Mucosa of stomach (tissue), 1 donor: Measurements from ENCODE around the gene CCDC78.

Experiments used
- H3K27me3 ChIP-seq: one replicate; pipeline ENCODE4 v1.7.0; 2013; ENCODE audit warnings: mild to moderate bottlenecking, low read length; ENCODE audit not compliant: control insufficient read depth, insufficient read depth
- H3K36me3 ChIP-seq: one replicate; pipeline ENCODE4 v1.7.0; 2013; ENCODE audit warnings: low read length; ENCODE audit not compliant: control insufficient read depth, insufficient read depth
- H3K4me1 ChIP-seq: one replicate; pipeline ENCODE4 v1.7.0; 2013; ENCODE audit warnings: mild to moderate bottlenecking, low read length; ENCODE audit not compliant: control insufficient read depth, insufficient read depth
- H3K4me3 ChIP-seq: one replicate; pipeline ENCODE4 v1.7.0; 2013; ENCODE audit warnings: low read length
- H3K9ac ChIP-seq: one replicate; pipeline ENCODE4 v1.7.0; 2013; ENCODE audit warnings: mild to moderate bottlenecking, low read length, moderate library complexity
- H3K9me3 ChIP-seq: one replicate; pipeline ENCODE4 v1.7.0; 2013; ENCODE audit warnings: mild to moderate bottlenecking, low read length, moderate library complexity; ENCODE audit not compliant: control insufficient read depth
- donor health status: Pancreatic carcinoma.

CCDC78 gene

GRCh38 chr16:708019-708418 is 18.2 kb downstream of the CCDC78 start:
- Histone ChIP-seq H3K9ac (no peak overlapping the region), H3K9me3 (no peaks in the 10 kb centered on the region), H3K4me3 (no peak overlapping the region), H3K4me1 (peaks cover 4% of the 10 kb centered on the region), H3K27me3 (peaks cover 75% of the 10 kb centered on the region), H3K36me3 (no peaks in the 10 kb centered on the region)

- Histone ChIP-seq H3K9me3 (no peaks in the 10 kb centered on the region), H3K4me1 (peaks cover 4% of the 10 kb centered on the region), H3K4me3 (no peak overlapping the region), H3K36me3 (no peaks in the 10 kb centered on the region), H3K9ac (no peak overlapping the region), H3K27me3 (peaks cover 84% of the 10 kb centered on the region)
Observed at GRCh38 chr16:707062-707538, 19.1 kb downstream of the CCDC78 start.

- H3K9ac ChIP-seq = no peak overlapping the region
- H3K36me3 ChIP-seq = no peaks in the 10 kb centered on the region
- H3K4me3 ChIP-seq = no peak overlapping the region
- H3K27me3 ChIP-seq = peaks cover 89% of the 10 kb centered on the region
- H3K9me3 ChIP-seq = no peaks in the 10 kb centered on the region
- peaks cover 4% of the 10 kb centered on the region for H3K4me1 ChIP-seq
Observed at GRCh38 chr16:706189-707061, 19.8 kb downstream of the CCDC78 start.

GRCh38 chr16:705431-706188 is 20.6 kb downstream of the CCDC78 start, which contains the start of gene FBXL16:
Gene FBXL16, minus strand, starts transcription at chr16:705801. Its CDS starts 8,396 bp downstream, at chr16:697405.
- Histone ChIP-seq H3K4me1 (peaks cover 4% of the 10 kb centered on the region), H3K36me3 (no peaks in the 10 kb centered on the region), H3K9ac (no peak within 1 kb of the TSS), H3K27me3 (peaks cover 89% of the 10 kb centered on the region), H3K9me3 (no peaks in the 10 kb centered on the region), H3K4me3 (no peak within 1 kb of the TSS)

GRCh38 chr16:704552-705380 is 21.5 kb downstream of the CCDC78 start:
- peaks cover 4% of the 10 kb centered on the region for H3K4me1 ChIP-seq
- peaks cover 89% of the 10 kb centered on the region for H3K27me3 ChIP-seq
- no peaks in the 10 kb centered on the region for H3K36me3 ChIP-seq
- H3K4me3 ChIP-seq = no peak overlapping the region
- no peaks in the 10 kb centered on the region for H3K9me3 ChIP-seq
- no peak overlapping the region for H3K9ac ChIP-seq

GRCh38 chr16:704047-704446 is 22.2 kb downstream of the CCDC78 start:
- H3K4me3 ChIP-seq = no peak overlapping the region
- H3K27me3 ChIP-seq = peaks cover 89% of the 10 kb centered on the region
- peaks cover 4% of the 10 kb centered on the region for H3K4me1 ChIP-seq
- H3K9me3 ChIP-seq = no peaks in the 10 kb centered on the region
- H3K9ac ChIP-seq = no peak overlapping the region
- H3K36me3 ChIP-seq = no peaks in the 10 kb centered on the region

- H3K9ac ChIP-seq = no peak overlapping the region
- no peaks in the 10 kb centered on the region for H3K9me3 ChIP-seq
- H3K4me3 ChIP-seq = no peak overlapping the region
- H3K27me3 ChIP-seq = peaks cover 84% of the 10 kb centered on the region
- no peaks in the 10 kb centered on the region for H3K36me3 ChIP-seq
- peaks cover 4% of the 10 kb centered on the region for H3K4me1 ChIP-seq
Observed at GRCh38 chr16:703406-703805, 22.8 kb downstream of the CCDC78 start.

- no peaks in the 10 kb centered on the region for H3K36me3 ChIP-seq
- H3K4me1 ChIP-seq = peaks cover 4% of the 10 kb centered on the region
- H3K4me3 ChIP-seq = no peak overlapping the region
- H3K9me3 ChIP-seq = no peaks in the 10 kb centered on the region
- H3K9ac ChIP-seq = no peak overlapping the region
- peaks cover 75% of the 10 kb centered on the region for H3K27me3 ChIP-seq
Observed at GRCh38 chr16:702341-702740, 23.9 kb downstream of the CCDC78 start.

GRCh38 chr16:700684-701584 is 25.3 kb downstream of the CCDC78 start:
- Histone ChIP-seq H3K27me3 (peaks cover 65% of the 10 kb centered on the region), H3K36me3 (no peaks in the 10 kb centered on the region), H3K9ac (no peak overlapping the region), H3K4me1 (peaks cover 4% of the 10 kb centered on the region), H3K9me3 (no peaks in the 10 kb centered on the region), H3K4me3 (no peak overlapping the region)

GRCh38 chr16:698911-699671 is 27.2 kb downstream of the CCDC78 start:
- Histone ChIP-seq H3K4me3 (no peak overlapping the region), H3K36me3 (no peaks in the 10 kb centered on the region), H3K9me3 (no peaks in the 10 kb centered on the region), H3K4me1 (peaks cover 16% of the 10 kb centered on the region), H3K27me3 (peaks cover 71% of the 10 kb centered on the region), H3K9ac (no peak overlapping the region)
